Duodenal mucosa (tissue), 2 donors: ENCODE results near the gene TLK1.

Experiments
- H3K27ac ChIP-seq: one replicate; pipeline ENCODE4 v1.7.0; 2013; ENCODE audit warnings: low read depth, low read length
- H3K27me3 ChIP-seq, 2 donors: one replicate each; pipeline ENCODE4 v1.7.0; 2013; ENCODE audit warnings: low read length in 2 of 2, control low read depth in 1 of 2; ENCODE audit not compliant: insufficient read depth in 2 of 2, control insufficient read depth in 1 of 2
- H3K36me3 ChIP-seq, 2 donors: one replicate each; pipeline ENCODE4 v1.7.0; 2013; ENCODE audit warnings: low read length in 2 of 2, control low read depth in 1 of 2; ENCODE audit not compliant: insufficient read depth in 2 of 2, control insufficient read depth in 1 of 2
- H3K4me1 ChIP-seq, 2 donors: one replicate each; pipeline ENCODE4 v1.7.0; 2013; ENCODE audit warnings: low read length in 2 of 2, control low read depth in 1 of 2; ENCODE audit not compliant: insufficient read depth in 2 of 2, control insufficient read depth in 1 of 2
- H3K4me3 ChIP-seq, 2 donors: one replicate each; pipeline ENCODE4 v1.7.0; 2013; ENCODE audit warnings: low read length in 2 of 2, low read depth in 1 of 2
- H3K9ac ChIP-seq, 2 donors: one replicate each; pipeline ENCODE4 v1.7.0; 2013; ENCODE audit warnings: low read length in 2 of 2, low read depth in 1 of 2
- H3K9me3 ChIP-seq, 2 donors: one replicate each; pipeline ENCODE4 v1.7.0; 2013; ENCODE audit warnings: low read length in 2 of 2, control low read depth in 1 of 2; ENCODE audit not compliant: control insufficient read depth in 1 of 2

TLK1 gene

DNA sequence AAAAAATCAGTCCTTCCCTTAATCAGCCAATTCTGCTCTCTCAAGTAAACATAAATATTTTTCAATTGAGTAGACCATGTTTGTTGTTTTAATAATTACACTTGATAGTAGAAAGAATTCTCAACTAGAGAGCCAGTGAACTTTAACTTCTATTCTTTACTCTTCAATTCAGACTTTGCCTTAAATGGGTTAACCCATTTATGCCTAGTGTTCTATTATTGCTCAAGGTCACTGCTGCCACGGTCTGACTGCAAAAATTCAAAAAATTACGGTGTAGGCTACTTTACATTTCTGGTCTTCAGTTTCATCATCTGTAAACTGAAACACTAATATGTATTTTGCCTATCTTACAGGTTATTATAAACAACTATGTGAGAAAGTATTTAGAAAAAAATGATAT, 103.1 kb downstream of the TLK1 start:
- no peak overlapping the region for H3K27ac ChIP-seq

DNA sequence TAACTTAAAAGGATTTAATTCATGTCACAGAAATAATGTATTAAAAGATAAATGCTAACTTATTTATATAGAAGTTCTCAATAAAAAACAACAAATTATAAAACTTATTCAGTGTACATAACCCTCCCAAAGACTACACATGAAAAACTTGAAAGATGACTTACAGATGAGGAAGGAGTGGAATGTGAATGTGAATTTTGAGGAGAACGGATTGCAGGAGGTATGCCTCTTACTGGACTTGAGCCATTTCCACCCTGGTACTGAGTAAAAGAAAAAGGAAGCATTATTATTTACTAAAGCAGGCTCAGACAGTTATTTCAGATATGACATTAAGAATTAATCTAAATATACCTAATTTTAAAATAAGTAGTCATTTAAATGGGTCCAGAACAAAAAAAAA, 104.4 kb downstream of the TLK1 start:
- Histone ChIP-seq H3K4me1 (no peaks in the 10 kb centered on the region), H3K36me3 (peaks cover 8 to 17% of the 10 kb centered on the region in 2 donors), H3K27me3 (no peaks in the 10 kb centered on the region), H3K9ac (no peak overlapping the region), H3K9me3 (no peaks in the 10 kb centered on the region), H3K4me3 (no peak overlapping the region), H3K27ac (no peak overlapping the region)

More for the DNA sequence above, 103.1 kb downstream of the TLK1 start:
- Histone ChIP-seq H3K36me3 (peaks cover 4 to 15% of the 10 kb centered on the region in 2 donors), H3K4me1 (no peaks in the 10 kb centered on the region), H3K4me3 (no peak overlapping the region), H3K27me3 (no peaks in the 10 kb centered on the region), H3K9me3 (no peaks in the 10 kb centered on the region), H3K9ac (no peak overlapping the region)

DNA sequence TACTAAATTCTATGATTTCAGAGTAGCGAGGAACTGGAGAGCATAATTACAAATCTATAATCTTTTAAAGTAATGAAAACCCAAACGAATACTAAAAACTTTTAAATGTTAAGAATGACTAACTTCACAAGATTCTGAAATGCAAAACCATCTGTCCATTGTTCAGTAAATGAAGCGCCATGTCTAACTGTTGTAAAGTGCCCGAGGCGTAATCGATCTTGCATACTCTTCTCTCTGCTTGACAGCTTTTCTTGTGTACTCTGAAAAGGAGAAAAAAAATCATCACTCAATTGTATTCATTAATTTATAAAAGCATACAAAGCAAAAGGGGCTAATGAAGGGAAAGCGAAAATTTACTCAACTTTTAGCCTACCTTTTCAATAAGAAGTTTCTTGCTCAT, 111.0 kb downstream of the TLK1 start:
- Histone ChIP-seq H3K36me3 (peaks cover 19 to 40% of the 10 kb centered on the region in 2 donors), H3K4me1 (no peaks in the 10 kb centered on the region)

DNA sequence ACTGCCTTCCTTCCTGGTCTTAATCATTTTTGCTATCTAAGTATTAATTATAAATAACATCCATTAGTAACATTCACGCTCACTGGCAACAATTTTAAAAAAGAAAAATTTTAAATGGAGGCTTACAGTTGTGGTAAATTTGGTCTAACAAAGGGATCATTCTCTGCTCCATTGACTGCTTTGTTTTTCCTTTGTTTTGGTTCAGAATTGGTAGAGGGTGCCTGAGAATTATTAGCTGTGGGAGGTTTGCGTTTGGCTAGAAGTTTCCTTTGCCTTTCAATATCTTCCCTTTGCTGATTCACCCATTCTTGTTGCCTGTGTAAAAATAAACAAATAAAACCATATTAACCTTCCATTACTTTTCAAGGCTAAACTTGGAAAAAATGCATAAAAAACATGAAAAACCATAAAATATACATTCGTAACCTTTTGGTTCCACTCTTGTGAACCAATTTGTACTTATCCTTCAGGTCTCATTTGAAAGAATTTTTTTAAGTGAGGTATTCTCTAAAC, 114.6 kb downstream of the TLK1 start:
- peaks cover 20 to 61% of the 10 kb centered on the region in 2 donors for H3K36me3 ChIP-seq

More for the DNA sequence above, 111.0 kb downstream of the TLK1 start:
- Histone ChIP-seq H3K9ac (no peak overlapping the region), H3K9me3 (no peaks in the 10 kb centered on the region), H3K27ac (no peak overlapping the region), H3K27me3 (no peaks in the 10 kb centered on the region), H3K4me3 (no peak overlapping the region)

DNA sequence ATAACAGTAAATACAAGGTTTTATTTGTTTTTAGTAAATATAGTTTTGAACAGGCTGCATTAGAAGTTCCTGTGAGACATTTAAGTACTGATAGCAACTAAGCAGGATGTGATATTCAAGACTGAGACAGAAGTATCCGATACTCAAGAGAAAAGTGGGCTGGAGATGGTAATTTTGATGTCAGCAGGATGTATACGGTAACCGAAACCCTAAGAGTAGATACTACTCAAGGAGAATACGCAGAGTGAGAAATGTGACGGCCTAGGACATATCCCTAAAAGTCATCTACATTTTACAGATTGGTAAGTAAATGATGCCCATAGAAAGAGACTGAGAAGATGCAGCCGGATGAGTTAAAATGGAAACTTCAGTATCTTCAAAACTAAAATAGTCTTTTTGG, 116.3 kb downstream of the TLK1 start:
- Histone ChIP-seq H3K4me1 (no peaks in the 10 kb centered on the region), H3K9me3 (no peaks in the 10 kb centered on the region), H3K4me3 (no peak overlapping the region), H3K27ac (no peak overlapping the region), H3K27me3 (no peaks in the 10 kb centered on the region), H3K9ac (no peak overlapping the region), H3K36me3 (peaks cover 16 to 50% of the 10 kb centered on the region in 2 donors)

More for the DNA sequence above, 114.6 kb downstream of the TLK1 start:
- Histone ChIP-seq H3K9ac (no peak overlapping the region), H3K9me3 (no peaks in the 10 kb centered on the region), H3K4me3 (no peak overlapping the region), H3K4me1 (no peaks in the 10 kb centered on the region), H3K27ac (no peak overlapping the region), H3K27me3 (no peaks in the 10 kb centered on the region)

DNA sequence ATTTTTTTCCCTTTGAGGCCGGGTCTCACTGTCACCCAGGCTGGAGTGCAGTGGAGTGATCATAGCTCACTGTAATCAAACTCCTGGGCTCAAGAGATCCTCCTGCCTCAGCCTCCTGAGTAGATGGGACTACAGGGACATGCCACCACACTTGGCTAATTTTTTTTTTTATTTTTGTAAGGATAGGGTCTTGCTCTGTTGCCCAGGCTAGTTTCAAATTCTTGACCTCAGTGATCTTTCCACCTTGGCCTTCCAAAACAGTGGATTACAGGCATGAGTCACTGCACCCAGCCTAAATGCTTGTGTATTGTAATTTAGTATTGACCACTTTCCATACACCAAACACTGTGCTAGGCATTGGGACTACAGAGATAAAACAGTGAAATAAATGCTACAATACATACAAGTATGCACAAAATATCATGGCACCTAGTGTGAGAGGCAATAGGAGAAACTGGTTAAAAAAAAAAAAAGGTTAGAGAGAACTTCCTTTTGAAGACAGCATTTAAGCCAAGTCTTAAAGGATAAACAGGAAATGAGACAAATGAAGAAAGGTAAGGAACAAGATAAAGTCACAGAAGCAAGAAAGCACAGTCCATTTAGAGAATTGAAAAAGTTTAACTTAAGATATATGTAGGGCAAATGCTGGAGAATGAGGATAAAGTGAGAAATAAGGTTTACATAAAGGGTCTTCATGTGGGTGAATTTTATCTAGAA, 118.3 kb downstream of the TLK1 start:
- Histone ChIP-seq H3K9me3 (no peaks in the 10 kb centered on the region), H3K4me1 (no peaks in the 10 kb centered on the region), H3K27me3 (no peaks in the 10 kb centered on the region), H3K4me3 (no peak overlapping the region), H3K9ac (no peak overlapping the region), H3K27ac (no peak overlapping the region), H3K36me3 (peaks cover 8 to 37% of the 10 kb centered on the region in 2 donors)

DNA sequence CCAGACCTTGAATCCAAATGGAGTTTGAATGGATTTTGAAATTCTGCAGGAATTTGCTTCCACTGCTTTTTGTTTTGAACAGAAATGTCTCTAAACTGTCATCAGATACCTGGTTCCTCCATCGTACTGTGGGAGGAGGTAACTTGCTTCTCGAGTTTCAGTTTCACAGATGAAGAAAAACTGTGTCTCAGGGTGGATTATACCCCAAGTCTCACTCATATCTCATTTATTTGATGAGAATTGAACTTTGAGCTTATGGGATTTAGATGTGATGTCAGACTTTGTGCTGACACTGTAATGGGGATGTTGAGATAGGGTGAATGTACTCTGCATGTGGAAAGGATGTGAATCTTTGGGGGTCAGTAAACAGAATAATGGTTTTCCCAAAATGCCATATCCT, 124.2 kb downstream of the TLK1 start:
- Histone ChIP-seq H3K9me3 (no peaks in the 10 kb centered on the region), H3K27ac (no peak overlapping the region)

DNA sequence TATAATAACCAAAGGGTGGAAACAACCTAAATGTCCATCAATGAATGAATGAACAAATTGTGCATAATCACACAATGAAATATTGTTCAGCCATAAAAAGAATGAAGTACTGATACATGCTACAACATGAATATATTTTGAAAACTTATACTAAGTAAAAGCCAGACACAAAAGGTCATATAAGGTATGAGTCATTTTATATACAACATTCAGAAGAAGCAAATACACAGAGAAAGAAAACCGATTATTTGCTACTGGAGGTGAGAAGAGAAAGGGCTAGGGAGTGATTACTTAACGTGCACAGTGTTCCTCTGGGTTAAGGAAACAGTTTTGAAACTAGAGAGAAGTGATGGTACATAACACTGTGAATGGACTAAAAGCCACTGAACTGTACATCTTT, 126.4 kb downstream of the TLK1 start:
- H3K36me3 ChIP-seq = peaks cover 10 to 22% of the 10 kb centered on the region in 2 donors
- H3K27ac ChIP-seq = no peak overlapping the region
- no peak overlapping the region for H3K9ac ChIP-seq
- H3K4me1 ChIP-seq = no peaks in the 10 kb centered on the region
- H3K9me3 ChIP-seq = no peaks in the 10 kb centered on the region
- no peak overlapping the region for H3K4me3 ChIP-seq
- H3K27me3 ChIP-seq = no peaks in the 10 kb centered on the region

More for the DNA sequence above, 124.2 kb downstream of the TLK1 start:
- no peaks in the 10 kb centered on the region for H3K4me1 ChIP-seq
- H3K27me3 ChIP-seq = no peaks in the 10 kb centered on the region
- no peak overlapping the region for H3K9ac ChIP-seq
- no peak overlapping the region for H3K4me3 ChIP-seq
- peaks cover 15 to 17% of the 10 kb centered on the region in 2 donors for H3K36me3 ChIP-seq

DNA sequence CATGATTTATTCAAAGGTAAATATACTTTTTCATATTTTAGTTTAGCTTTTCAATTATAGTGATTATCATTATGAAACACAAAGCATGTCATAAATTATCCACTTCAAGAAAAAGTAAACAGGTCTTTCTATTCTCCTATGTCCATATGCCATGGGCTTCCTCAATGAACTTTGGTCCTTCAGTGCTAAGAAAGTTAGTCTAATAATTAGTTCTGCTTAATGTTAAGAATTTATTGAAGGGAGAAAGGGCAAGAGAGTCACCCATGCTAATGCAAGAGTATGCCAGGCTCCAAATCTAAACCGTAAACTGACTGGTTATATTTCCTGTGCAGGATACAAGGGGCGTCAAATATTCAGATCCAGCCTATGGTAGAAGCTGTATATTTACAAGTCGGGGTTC, 135.5 kb downstream of the TLK1 start:
- Histone ChIP-seq H3K4me1 (peaks cover 0 to 26% of the 10 kb centered on the region in 2 donors), H3K9ac (no peak overlapping the region), H3K27ac (no peak overlapping the region), H3K4me3 (no peak overlapping the region), H3K27me3 (no peaks in the 10 kb centered on the region), H3K36me3 (peaks cover 4 to 8% of the 10 kb centered on the region in 2 donors), H3K9me3 (no peaks in the 10 kb centered on the region)

DNA sequence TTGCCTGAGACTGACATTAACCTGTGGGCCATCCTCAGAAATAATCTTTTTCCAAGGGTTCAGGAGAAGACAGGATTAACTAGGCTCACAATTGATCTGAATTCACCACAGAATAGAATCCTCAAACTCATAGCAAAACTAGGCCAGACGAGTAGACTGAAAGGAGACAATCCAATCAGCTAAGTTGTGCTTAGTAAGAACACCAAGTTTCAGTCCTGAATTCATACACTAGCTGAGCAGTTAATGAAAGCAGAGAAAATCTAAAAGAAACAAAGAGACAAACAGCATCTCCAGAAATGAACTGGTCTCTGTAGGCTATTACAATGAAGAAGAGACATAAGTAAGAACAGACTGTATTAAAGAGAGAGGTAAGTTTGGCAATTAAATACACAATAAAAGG, 142.2 kb downstream of the TLK1 start:
- Histone ChIP-seq H3K27me3 (no peaks in the 10 kb centered on the region), H3K9ac (no peak overlapping the region), H3K4me1 (peaks cover 0 to 6% of the 10 kb centered on the region in 2 donors), H3K9me3 (no peaks in the 10 kb centered on the region), H3K27ac (no peak overlapping the region), H3K4me3 (no peak overlapping the region), H3K36me3 (peaks cover 10 to 13% of the 10 kb centered on the region in 2 donors)
